H9 (cell line): Measurements from ENCODE around the gene TMEM229B. TPM values are rescaled to one million over a fixed set of nuclear protein-coding genes. Genes with fewer than 3 reads are reported as not detected.

ENCODE experiments used
- DNase-seq: peaks from one replicate; pipeline ENCODE4 v3.0.0-alpha.2; 2017
- H2AFZ ChIP-seq: one replicate; pipeline ENCODE4 v1.6.1; 2013; ENCODE audit warnings: mild to moderate bottlenecking, low read length, control low read depth, moderate library complexity
- H2AK5ac ChIP-seq: 2 replicates; pipeline ENCODE4 v1.6.1; 2013; ENCODE audit warnings: low read length, control low read depth, mixed read lengths; ENCODE audit not compliant: insufficient read length
- H2BK120ac ChIP-seq: one replicate; pipeline ENCODE4 v1.6.1; 2013; ENCODE audit warnings: low read depth, mild to moderate bottlenecking, low read length, control low read depth, inconsistent platforms; ENCODE audit not compliant: poor library complexity, severe bottlenecking
- H2BK12ac ChIP-seq: 2 replicates; pipeline ENCODE4 v1.6.1; 2013; ENCODE audit warnings: low read length, control low read depth, mixed read lengths, low read depth; ENCODE audit not compliant: insufficient read length
- H2BK15ac ChIP-seq: 2 replicates; pipeline ENCODE4 v1.6.1; 2013; ENCODE audit warnings: low read depth, low read length, control low read depth
- H2BK20ac ChIP-seq: one replicate; pipeline ENCODE4 v1.6.1; 2013; ENCODE audit warnings: low read depth, mild to moderate bottlenecking, low read length, control low read depth, inconsistent platforms; ENCODE audit not compliant: poor library complexity, severe bottlenecking
- H2BK5ac ChIP-seq: 2 replicates; pipeline ENCODE4 v1.6.1; 2013; ENCODE audit warnings: low read length, control low read depth, mixed read lengths; ENCODE audit not compliant: insufficient read length
- H3K14ac ChIP-seq: 2 replicates; pipeline ENCODE4 v1.6.1; 2013; ENCODE audit warnings: low read length, control low read depth; ENCODE audit not compliant: insufficient read depth
- H3K18ac ChIP-seq: 2 replicates; pipeline ENCODE4 v1.6.1; 2013; ENCODE audit warnings: low read depth, mild to moderate bottlenecking, mixed read lengths, low read length, control low read depth; ENCODE audit not compliant: insufficient read length
- H3K23ac ChIP-seq: 2 replicates; pipeline ENCODE4 v1.6.1; 2013; ENCODE audit warnings: low read length, control low read depth, mixed read lengths, low read depth; ENCODE audit not compliant: insufficient read length
- H3K23me2 ChIP-seq: 2 replicates; pipeline ENCODE4 v1.6.1; 2013; ENCODE audit warnings: low read depth, mild to moderate bottlenecking, mixed read lengths, low read length, control low read depth; ENCODE audit not compliant: insufficient read length, poor library complexity, severe bottlenecking
- H3K27ac ChIP-seq: 2 replicates; pipeline ENCODE4 v1.5.1; 2013; ENCODE audit warnings: low read length, control low read depth, mixed read lengths, low read depth; ENCODE audit not compliant: insufficient read length
- H3K27me3 ChIP-seq: 2 replicates; pipeline ENCODE4 v1.6.1; 2013; ENCODE audit warnings: low read length, control low read depth, inconsistent platforms; ENCODE audit not compliant: insufficient read depth
- H3K4ac ChIP-seq: 2 replicates; pipeline ENCODE4 v1.6.1; 2013; ENCODE audit warnings: low read depth, mild to moderate bottlenecking, control low read depth, inconsistent platforms, low read length, moderate library complexity
- H3K4me1 ChIP-seq: 2 replicates; pipeline ENCODE4 v1.6.1; 2013; ENCODE audit warnings: low read length, control low read depth, inconsistent platforms; ENCODE audit not compliant: insufficient read depth
- H3K4me2 ChIP-seq: 2 replicates; pipeline ENCODE4 v1.6.1; 2013; ENCODE audit warnings: low read length, control low read depth, mixed read lengths; ENCODE audit not compliant: insufficient read length, insufficient read depth
- H3K56ac ChIP-seq: 2 replicates; pipeline ENCODE4 v1.6.1; 2013; ENCODE audit warnings: low read depth, mild to moderate bottlenecking, mixed read lengths, low read length, control low read depth; ENCODE audit not compliant: insufficient read length
- H3K79me1 ChIP-seq: 2 replicates; pipeline ENCODE4 v1.6.1; 2013; ENCODE audit warnings: low read depth, mild to moderate bottlenecking, moderate library complexity, low read length, control low read depth, inconsistent platforms; ENCODE audit not compliant: insufficient read depth, poor library complexity, severe bottlenecking
- H3K79me2 ChIP-seq: 2 replicates; pipeline ENCODE4 v1.6.1; 2013; ENCODE audit warnings: low read length, control low read depth, inconsistent platforms; ENCODE audit not compliant: insufficient read depth
- H3K9ac ChIP-seq: 2 replicates; pipeline ENCODE4 v1.6.1; 2013; ENCODE audit warnings: low read length, control low read depth, mixed read lengths; ENCODE audit not compliant: insufficient read length; ENCODE audit errors: extremely low read depth
- H3K9me3 ChIP-seq: one replicate; pipeline ENCODE4 v1.6.1; 2013; ENCODE audit warnings: low read depth, low read length, inconsistent platforms; ENCODE audit not compliant: control insufficient read depth
- H3T11ph ChIP-seq: one replicate; pipeline ENCODE4 v1.6.1; 2013; ENCODE audit warnings: mild to moderate bottlenecking, low read length, control low read depth, inconsistent platforms
- H4K20me1 ChIP-seq: one replicate; pipeline ENCODE4 v1.6.1; 2013; ENCODE audit not compliant: control insufficient read depth, insufficient read length, insufficient read depth
- H4K5ac ChIP-seq: 2 replicates; pipeline ENCODE4 v1.6.1; 2013; ENCODE audit warnings: low read depth, mild to moderate bottlenecking, mixed read lengths, low read length, control low read depth; ENCODE audit not compliant: insufficient read length
- H4K8ac ChIP-seq: replicated peaks from 2 replicates; pipeline ENCODE4 v1.6.1; 2013; ENCODE audit warnings: low read length, control low read depth, mixed read lengths, low read depth; ENCODE audit not compliant: insufficient read length
- H4K91ac ChIP-seq: 2 replicates; pipeline ENCODE4 v1.6.1; 2013; ENCODE audit warnings: low read depth, mild to moderate bottlenecking, moderate library complexity, mixed read lengths, low read length, control low read depth; ENCODE audit not compliant: insufficient read length
- H3K27ac Mint-ChIP-seq, 3 experiments: 2 replicates in 2 of 3; 3 replicates in 1 of 3; pipeline ENCODE4 v1.8.0; 2020 to 2021; ENCODE audit warnings: mixed read lengths in 3 of 3, mild to moderate bottlenecking in 1 of 3, moderate library complexity in 1 of 3
- H3K27me3 Mint-ChIP-seq: 2 replicates; pipeline ENCODE4 v1.8.0; 2021; ENCODE audit warnings: low read depth, mild to moderate bottlenecking, moderate library complexity, mixed read lengths
- H3K36me3 Mint-ChIP-seq, 3 experiments: 2 replicates in 2 of 3; 3 replicates in 1 of 3; pipeline ENCODE4 v1.8.0; 2020 to 2021; ENCODE audit warnings: low read depth in 3 of 3, mixed read lengths in 3 of 3; ENCODE audit not compliant: insufficient read depth in 1 of 3
- H3K4me1 Mint-ChIP-seq, 2 experiments: 2 replicates each; pipeline ENCODE4 v1.8.0; 2020; ENCODE audit warnings: mixed read lengths in 2 of 2
- H3K4me3 Mint-ChIP-seq, 2 experiments: 2 replicates in 1 of 2; 3 replicates in 1 of 2; pipeline ENCODE4 v1.8.0; 2020 to 2021; ENCODE audit warnings: mild to moderate bottlenecking in 2 of 2, mixed read lengths in 2 of 2, moderate library complexity in 1 of 2
- H3K9me3 Mint-ChIP-seq, 2 experiments: 2 replicates in 1 of 2; 3 replicates in 1 of 2; pipeline ENCODE4 v1.8.0; 2020; ENCODE audit warnings: mild to moderate bottlenecking in 2 of 2, mixed read lengths in 2 of 2, moderate library complexity in 1 of 2
- CTCF ChIP-seq: fragments of 200-600 bp; sonication (generic); conservative IDR thresholded peaks from 3 replicates; pipeline ENCODE4 v1.8.0; 2021; ENCODE audit warnings: antibody characterized with exemption, mild to moderate bottlenecking
- WGBS: extraction: QIAGEN DNeasy Blood & Tissue Kit; methylation state at CpG from one replicate; pipeline ENCODE4 v1.1.7; 2013; ENCODE audit warnings: missing lambda C conversion rate, low lambda C conversion rate, mixed read lengths; ENCODE audit not compliant: insufficient read length; ENCODE audit errors: extremely low coverage; 5-methylcytosine and 5-hydroxymethylcytosine counted together
- total RNA-seq: library from RNA; stranded (reverse); gene quantifications from 2 replicates; pipeline ENCODE4 v1.2.1, GENCODE V29; 2021

The TMEM229B gene
- total RNA-seq, 1 experiment from 2014 or later, result 0.24 TPM

GRCh38 chr14:67528276-67528675 lies 39.8 kb upstream of the TMEM229B start:
- no peak overlapping the region for H3T11ph ChIP-seq
- no peak for TF ChIP-seq CTCF
- no CpG with 5 or more reads among the region's 1 CpG for WGBS
- no peak overlapping the region for H3K27ac ChIP-seq
- Mint-ChIP-seq H3K27me3 (peaks cover 3% of the 10 kb centered on the region), H3K27ac (no peak overlapping the region), H3K36me3 (no peaks in the 10 kb centered on the region), H3K4me1 (peaks cover 14% of the 10 kb centered on the region in 2 experiments), H3K9me3 (no peaks in the 10 kb centered on the region), H3K4me3 (no peak overlapping the region)
- no peaks in the 10 kb centered on the region; the same call in 1 of the 2 replicates for H3K4me1 ChIP-seq
- no peak overlapping the region for H3K4me2 ChIP-seq
- H4K20me1 ChIP-seq, result no peaks in the 10 kb centered on the region
- no peak overlapping the region for H2AK5ac ChIP-seq
- H3K23me2 ChIP-seq, result no peaks in the 10 kb centered on the region
- no peak overlapping the region for H2BK15ac ChIP-seq
- H4K5ac ChIP-seq, result no peak overlapping the region
- H4K91ac ChIP-seq, result no peak overlapping the region
- no peak overlapping the region for H4K8ac ChIP-seq
- H2BK20ac ChIP-seq, result no peak overlapping the region
- H3K18ac ChIP-seq, result no peak overlapping the region
- H2BK12ac ChIP-seq, result no peak overlapping the region
- no peak overlapping the region for H3K56ac ChIP-seq
- H2BK120ac ChIP-seq, result no peak overlapping the region
- H3K9me3 ChIP-seq, result no peaks in the 10 kb centered on the region
- no peak overlapping the region for H2AFZ ChIP-seq
- H3K27me3 ChIP-seq, result no peaks in the 10 kb centered on the region
- no peak for DNase-seq
- no peak overlapping the region for H2BK5ac ChIP-seq
- H3K14ac ChIP-seq, result no peak overlapping the region
- H3K79me1 ChIP-seq, result no peaks in the 10 kb centered on the region
- no peak overlapping the region for H3K9ac ChIP-seq
- H3K23ac ChIP-seq, result no peak overlapping the region
- H3K79me2 ChIP-seq, result no peaks in the 10 kb centered on the region
- no peak overlapping the region for H3K4ac ChIP-seq
